GM21515 (cell line): ENCODE measurements around the gene EGFR.

Experiments
- ATAC-seq: cut with Tn5 transposase; IDR thresholded peaks from one replicate; pipeline ENCODE4 v1.9.1; 2021; ENCODE audit not compliant: unreplicated experiment

EGFR gene

DNA sequence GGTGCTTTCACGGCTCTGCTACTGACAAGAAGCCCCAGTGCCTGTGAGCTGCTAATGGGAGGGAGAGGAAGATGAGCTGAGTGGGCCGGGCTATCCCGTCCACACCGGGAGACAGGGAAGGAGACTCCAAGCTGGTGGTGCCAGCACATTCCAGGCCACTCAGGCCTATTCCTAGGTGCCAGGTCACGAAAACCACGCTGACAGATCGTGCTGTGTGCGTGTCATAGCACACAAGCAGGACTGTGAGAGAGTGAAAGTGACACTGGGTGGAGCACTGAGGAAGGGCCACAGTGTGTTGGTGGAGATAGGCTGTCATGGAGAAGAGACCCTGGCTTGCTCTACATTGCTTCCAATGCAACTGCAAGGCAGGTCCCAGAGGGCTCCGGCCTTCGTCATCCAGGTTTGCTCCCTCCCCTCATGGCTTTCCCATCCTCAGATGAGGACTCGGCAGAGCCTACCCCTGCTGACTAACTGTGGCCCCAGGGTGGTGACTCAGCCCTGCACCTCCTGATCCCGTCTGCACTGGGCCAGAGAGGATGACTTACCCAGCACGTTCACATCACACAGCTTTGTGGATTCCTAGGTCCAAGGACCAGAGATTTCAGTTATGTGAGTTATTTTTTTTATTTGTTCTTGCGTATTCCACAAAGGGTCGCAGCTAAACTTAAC is 167.3 kb downstream of the EGFR start:
- ATAC-seq: no peak

DNA sequence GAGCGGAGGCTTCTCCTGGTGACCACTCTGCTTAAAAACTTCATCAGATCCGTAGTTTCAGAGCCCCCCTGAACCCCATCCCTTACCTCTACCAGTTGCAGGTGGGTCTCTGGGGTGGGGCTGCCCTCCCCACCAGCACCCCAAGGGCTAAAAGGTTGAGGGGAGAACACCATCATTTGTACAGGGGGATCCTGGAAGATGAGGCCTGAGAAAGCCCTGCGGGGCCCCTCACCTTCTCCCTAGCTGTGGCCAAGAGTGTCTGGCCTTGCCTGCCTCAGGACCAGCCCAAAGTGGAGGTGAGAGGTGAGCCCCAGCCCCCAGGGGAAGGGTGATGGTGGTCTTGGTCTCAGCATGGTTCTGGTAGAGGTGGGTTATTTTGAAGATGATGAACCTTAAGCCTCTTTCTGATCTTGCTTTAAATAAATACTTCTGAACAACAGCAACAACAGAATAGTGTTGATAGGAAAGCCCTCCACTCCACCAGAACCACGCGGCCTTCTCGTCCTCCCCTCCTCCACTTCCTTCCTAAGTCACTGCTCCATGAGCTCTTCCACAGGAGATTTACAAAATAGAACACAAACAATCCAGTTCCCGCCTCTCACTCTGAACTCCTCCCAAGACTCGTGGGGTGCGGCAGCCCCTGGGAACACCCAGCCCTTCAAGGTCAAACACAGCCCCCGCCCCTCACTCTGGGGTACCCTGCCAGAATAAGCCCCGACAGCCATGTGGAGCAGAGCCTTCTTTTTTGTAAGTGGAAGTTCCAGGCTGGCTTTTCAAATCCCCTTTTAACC is 169.1 kb downstream of the EGFR start:
- no peak for ATAC-seq

DNA sequence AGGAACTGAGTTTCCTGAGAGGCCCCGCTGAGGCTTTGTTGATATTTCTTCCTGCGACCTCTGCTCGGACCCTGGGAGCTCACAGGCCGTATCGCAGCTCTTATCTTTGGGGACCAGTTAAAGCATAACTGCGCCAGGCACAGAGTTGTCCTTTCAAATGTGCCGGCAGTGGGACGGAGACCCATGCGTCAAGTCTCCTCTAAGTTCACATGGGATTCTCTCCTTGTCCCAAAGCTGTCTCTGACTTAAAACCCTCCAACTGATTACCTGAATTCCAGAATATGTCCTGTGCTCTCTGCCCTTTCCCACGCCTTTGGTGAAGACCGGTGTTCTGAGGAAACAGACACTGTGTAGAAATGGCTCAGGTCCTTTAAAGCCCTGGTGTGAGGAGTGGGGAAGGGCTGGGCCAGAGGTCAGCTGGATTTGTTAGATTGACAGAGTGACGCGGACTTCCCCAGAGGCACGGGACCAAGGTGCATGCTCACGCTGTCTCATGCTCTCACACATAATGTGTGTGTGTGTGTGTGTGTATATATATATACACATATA is 169.8 kb downstream of the EGFR start:
- ATAC-seq: no peak

DNA sequence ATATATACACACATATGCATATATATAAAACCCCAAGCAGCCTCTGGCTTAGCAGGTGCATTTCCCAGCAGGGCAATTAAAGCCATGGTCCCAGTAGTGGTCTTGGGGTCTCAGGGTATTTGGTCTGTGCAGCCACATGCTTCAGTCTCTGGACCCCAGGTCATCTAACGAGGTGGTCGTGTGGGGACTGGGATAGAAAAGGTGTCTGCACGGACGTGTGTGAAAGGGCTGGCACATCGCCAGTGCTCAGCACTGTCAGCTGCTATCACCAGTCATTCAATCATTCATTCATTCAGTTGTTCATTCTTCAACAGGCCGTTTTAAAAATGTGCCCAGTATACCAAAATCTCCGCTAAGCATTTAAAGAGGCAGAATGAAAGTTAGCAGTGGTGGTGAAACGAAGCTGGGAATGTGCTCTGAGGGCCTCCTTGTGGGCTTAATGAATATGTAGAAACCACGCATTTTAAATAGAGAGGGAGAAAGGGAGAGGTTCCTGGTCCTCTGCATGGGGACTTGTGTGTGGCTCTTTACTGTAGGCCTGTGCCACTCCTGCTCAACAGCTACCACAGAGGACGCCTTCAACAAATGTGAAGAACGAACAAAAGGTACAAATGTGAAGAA is 170.4 kb downstream of the EGFR start:
- ATAC-seq: no peak

DNA sequence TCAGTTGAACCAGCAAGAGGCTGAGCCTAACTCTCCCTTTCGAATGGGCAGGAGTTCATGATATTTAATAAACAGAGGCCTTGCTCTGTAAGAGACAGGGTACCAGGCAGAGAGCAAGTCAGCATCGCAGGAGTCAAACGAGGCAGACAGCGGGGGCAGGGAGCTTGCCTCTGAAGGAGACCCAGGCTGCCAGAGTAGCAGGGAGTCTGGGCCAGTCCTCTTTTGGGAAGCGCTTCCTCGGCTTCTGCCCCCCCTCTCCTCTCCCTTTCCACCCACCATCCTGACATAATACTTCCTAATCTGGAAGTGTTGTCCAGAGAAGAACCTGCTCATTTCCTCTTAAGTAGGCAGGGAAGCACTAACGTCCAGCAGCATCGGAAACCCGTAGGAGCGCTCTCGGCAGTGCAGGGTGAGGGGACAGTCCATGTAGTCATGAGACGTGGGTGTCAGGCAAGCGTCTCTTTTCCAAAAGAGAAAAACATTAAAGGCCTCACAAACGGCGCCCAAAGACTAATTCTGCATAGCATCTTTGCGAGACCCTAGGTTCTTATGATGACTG is 171.1 kb downstream of the EGFR start:
- no peak for ATAC-seq

DNA sequence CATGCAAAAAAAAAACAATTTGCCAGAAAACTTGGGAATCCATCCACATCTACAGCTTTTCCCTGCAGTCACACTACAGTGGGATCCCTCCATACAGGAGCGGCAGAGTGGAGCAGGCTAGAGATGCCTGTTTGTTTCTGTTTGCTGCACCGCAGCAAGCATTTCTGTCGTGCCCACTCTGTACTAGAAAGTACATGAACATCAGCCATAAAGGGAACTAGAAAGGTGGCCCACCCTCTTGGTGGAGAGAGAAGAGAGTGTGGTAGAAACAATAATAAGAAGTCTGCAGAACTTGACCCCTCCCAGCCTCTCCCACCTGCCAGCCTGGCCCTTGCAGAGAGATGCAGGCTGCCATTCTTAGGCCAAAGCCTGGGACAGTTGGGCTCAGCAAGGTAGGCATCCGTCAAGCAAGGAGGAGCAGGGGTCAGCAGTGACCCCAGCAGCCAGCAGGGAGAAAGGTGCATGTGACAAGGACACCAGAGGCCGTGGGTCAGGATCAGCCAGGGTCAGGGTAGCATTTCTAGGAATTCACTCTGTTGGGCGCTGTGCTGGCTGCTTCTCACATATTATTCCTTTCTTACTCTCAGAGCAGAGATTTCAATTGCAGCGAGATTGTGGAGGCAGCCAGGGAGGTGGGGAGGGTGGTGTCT is 171.8 kb downstream of the EGFR start:
- no peak for ATAC-seq

DNA sequence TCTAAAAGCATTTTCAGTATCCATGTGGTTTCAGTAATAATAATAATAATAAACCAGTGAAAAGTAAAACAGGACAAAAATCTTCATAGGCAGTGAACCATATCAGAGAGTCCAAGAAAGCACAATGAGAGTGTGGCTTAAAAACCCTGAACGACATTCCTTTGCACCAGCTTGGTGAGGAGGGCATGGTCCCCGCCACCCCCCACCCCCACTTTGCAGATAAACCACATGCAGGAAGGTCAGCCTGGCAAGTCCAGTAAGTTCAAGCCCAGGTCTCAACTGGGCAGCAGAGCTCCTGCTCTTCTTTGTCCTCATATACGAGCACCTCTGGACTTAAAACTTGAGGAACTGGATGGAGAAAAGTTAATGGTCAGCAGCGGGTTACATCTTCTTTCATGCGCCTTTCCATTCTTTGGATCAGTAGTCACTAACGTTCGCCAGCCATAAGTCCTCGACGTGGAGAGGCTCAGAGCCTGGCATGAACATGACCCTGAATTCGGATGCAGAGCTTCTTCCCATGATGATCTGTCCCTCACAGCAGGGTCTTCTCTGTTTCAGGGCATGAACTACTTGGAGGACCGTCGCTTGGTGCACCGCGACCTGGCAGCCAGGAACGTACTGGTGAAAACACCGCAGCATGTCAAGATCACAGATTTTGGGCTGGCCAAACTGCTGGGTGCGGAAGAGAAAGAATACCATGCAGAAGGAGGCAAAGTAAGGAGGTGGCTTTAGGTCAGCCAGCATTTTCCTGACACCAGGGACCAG is 172.5 kb downstream of the EGFR start:
- ATAC-seq: no peak

DNA sequence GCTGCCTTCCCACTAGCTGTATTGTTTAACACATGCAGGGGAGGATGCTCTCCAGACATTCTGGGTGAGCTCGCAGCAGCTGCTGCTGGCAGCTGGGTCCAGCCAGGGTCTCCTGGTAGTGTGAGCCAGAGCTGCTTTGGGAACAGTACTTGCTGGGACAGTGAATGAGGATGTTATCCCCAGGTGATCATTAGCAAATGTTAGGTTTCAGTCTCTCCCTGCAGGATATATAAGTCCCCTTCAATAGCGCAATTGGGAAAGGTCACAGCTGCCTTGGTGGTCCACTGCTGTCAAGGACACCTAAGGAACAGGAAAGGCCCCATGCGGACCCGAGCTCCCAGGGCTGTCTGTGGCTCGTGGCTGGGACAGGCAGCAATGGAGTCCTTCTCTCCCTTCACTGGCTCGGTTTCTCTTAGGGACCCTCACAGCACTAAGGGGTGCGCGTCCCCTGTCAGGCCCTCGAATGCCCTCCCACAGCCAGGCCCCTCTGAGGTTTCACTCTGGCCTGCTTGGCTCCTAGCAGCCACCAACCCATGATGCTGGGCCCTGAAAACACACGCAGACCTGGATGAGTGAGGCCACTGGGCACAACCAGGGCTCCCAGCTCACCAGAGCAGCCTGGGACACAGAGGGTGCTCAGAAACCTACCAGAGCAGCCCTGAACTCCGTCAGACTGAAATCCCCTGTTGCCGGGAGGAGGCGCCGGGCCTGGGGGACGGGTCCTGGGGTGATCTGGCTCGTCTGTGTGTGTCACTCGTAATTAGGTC is 173.3 kb downstream of the EGFR start:
- ATAC-seq: no peak

DNA sequence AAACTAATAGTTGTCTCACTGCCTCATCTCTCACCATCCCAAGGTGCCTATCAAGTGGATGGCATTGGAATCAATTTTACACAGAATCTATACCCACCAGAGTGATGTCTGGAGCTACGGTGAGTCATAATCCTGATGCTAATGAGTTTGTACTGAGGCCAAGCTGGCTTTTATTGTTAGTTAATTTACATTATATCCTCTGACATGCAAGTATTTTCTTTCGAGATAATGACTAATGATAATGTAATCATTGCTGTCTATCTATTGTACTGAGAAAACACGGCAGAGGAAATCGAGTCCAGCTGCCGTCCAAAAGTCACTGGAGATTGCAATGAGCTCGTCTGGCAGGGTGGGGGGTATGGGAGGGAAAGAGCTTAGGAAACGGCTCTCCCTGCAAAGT is 173.9 kb downstream of the EGFR start:
- no peak for ATAC-seq

DNA sequence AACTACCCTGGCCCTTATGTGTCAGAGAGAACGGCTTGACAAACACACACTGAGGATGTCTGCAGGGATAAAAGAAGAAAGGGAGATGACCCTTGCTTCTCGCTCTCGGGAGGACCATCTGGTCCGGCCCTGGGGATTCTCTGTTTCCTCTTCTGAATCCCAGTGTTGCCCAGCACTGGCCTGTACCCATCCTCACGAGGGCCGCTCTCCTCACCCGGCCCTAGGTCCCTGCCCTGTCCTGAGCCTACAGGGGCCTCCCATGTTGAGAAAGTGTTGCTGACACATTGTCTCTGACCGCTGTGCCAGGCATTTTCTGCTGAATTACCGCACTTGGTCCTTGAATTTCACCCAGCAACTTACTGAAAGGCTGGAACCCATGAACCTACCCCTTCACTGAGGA is 174.4 kb downstream of the EGFR start:
- ATAC-seq: no peak

DNA sequence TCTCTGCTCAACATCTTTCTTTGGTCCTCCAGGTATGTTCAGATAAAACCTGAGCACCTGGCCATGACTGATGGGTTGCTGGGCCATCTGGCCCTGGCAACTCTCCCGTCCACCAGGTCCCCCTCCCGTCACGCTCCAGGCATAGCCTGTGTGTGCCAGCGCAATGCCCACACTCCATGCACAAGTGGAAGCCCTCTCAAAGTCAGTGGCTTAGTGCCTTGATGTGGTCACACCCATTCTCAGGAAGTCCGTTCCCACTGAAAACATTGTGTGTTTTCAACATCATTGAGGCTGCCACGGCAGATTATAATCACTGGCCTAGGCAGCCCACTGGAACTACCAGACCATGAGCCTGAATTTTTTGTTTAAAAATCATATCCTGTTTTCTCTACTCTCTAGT is 175.7 kb downstream of the EGFR start:
- no peak for ATAC-seq

DNA sequence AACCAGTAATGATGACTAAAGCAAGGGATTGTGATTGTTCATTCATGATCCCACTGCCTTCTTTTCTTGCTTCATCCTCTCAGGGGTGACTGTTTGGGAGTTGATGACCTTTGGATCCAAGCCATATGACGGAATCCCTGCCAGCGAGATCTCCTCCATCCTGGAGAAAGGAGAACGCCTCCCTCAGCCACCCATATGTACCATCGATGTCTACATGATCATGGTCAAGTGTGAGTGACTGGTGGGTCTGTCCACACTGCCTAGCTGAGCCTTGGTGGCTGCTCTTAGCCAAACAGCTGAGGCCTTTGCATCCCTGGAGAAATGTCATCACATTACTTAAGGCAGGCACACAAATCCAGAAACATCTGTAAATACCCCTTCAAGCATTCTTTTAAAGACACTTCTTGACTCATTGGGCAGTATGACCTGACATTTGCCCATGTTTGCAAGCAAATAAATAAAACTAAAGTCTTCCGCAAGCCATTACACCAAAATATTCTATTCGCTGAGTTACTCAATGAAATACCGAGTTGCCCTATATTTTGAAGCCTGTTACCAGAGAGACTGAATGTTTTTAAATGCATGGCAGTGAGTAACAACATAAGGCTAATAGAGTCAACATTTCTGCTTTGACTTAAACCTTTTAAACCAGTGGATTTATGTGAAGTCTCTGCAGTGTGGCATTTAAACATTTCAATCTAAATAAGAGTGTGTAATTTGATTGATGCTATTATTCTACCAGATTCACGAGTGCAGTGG is 180.0 kb downstream of the EGFR start:
- ATAC-seq: no peak

DNA sequence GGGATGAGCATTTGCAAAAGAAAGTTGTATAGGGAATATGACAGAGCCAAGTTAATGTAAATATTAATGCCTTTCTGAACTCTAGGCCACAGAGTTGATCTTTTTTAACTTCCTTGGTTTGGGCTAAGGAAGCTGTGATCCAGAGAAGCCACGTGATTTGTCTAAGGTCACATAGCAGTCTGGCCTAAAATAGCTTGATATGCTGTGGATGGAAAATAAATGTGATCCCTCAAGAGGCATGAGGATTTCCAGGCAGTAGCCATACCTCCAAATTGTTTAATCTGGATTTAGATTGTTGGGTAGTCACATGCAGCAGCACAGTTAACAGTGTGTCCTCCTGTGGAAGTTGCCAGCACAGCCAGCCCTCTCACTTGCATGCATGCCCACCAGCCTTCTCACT is 180.6 kb downstream of the EGFR start:
- no peak for ATAC-seq

DNA sequence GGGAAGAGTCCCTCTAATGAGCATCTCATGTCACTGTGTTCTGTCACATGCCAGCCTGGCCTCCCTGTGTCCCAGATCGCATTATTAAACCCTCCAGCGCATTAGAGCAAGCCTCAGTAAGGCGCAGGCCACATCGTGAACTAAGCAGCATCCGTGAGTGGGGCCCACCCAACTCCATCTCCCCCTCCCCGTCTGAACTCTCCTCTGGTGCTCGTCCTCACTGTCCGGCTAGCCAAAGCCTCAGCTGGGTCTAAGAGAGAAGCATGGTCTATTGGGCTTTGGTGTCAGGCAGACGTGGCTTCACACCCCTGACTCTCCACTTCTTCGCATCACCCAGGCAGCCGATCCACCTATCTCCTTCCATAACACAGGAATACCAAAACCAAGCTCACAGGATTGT is 181.6 kb downstream of the EGFR start:
- ATAC-seq: no peak

DNA sequence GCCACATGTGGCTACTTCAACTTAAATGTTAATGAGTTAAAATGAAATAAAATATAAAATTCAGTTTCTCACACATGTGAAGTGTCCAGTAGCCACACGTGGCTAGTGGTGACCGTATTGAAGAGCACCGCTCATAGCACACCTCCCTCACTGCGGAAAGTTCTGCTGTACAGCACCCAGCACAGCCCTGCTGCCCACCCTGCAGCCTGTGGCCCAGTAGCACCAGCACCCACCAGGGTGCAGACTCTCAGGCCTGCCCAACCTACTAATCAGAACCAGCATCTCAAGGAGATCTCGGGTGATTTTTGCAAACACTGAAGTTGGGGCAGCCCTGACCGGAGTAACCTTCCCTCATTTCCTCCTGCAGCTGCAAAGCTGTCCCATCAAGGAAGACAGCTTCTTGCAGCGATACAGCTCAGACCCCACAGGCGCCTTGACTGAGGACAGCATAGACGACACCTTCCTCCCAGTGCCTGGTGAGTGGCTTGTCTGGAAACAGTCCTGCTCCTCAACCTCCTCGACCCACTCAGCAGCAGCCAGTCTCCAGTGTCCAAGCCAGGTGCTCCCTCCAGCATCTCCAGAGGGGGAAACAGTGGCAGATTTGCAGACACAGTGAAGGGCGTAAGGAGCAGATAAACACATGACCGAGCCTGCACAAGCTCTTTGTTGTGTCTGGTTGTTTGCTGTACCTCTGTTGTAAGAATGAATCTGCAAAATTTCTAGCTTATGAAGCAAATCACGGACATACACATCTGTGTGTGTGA is 183.5 kb downstream of the EGFR start:
- ATAC-seq: no peak

DNA sequence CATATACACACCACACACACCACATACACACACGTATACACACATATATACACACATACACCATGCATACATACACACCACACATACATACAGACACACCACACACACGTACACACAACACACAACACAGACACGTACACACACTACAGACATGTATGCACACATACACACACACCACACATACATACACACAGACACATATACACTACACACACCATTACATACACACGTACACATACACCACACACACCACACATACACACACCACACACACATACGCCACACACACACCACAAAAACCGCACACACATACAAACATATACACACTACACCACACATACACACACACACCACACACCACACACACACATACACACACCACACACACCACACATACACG is 184.5 kb downstream of the EGFR start:
- no peak for ATAC-seq

DNA sequence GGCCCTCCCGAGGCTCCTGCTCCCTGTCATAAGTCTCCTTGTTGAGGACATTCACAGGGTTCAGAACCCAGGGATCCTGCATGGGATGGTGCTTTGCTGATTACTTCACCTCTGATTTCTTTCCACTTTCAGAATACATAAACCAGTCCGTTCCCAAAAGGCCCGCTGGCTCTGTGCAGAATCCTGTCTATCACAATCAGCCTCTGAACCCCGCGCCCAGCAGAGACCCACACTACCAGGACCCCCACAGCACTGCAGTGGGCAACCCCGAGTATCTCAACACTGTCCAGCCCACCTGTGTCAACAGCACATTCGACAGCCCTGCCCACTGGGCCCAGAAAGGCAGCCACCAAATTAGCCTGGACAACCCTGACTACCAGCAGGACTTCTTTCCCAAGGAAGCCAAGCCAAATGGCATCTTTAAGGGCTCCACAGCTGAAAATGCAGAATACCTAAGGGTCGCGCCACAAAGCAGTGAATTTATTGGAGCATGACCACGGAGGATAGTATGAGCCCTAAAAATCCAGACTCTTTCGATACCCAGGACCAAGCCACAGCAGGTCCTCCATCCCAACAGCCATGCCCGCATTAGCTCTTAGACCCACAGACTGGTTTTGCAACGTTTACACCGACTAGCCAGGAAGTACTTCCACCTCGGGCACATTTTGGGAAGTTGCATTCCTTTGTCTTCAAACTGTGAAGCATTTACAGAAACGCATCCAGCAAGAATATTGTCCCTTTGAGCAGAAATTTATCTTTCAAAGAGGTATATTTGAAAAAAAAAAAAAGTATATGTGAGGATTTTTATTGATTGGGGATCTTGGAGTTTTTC is 186.5 kb downstream of the EGFR start:
- no peak for ATAC-seq
